Activated CD4-positive, alpha-beta T cell treated with anti-CD3 and anti-CD28 coated beads for 24 hours (primary cell): ENCODE data around the gene FRMD4A.
"Not testable (repeated sequence)": the region's sequence is repeated elsewhere in the genome, so short reads cannot be mapped to it uniquely, and the experiment has no call there.

ENCODE experiments used
- DNase-seq, 2 donors: peaks; one replicate each; pipeline ENCODE4 v3.0.0-alpha.2; 2020; ENCODE audit warnings: low read depth in 2 of 2

Gene FRMD4A

GRCh38 chr10:13788711-13789447, 541.8 kb downstream of the FRMD4A start:
- DNase-seq: no peak

GRCh38 chr10:13788320-13788600, 542.5 kb downstream of the FRMD4A start:
- DNase-seq: no peak

- DNase-seq: peak; percentile 45 to 46
These were observed 543.7 kb downstream of the FRMD4A start for GRCh38 chr10:13787015-13787421.

GRCh38 chr10:13784067-13784466, 546.7 kb downstream of the FRMD4A start:
- DNase-seq: no peak

GRCh38 chr10:13779748-13780147, 551.0 kb downstream of the FRMD4A start:
- DNase-seq: no peak

GRCh38 chr10:13778693-13778960, 552.1 kb downstream of the FRMD4A start:
- not testable (repeated sequence) for DNase-seq

GRCh38 chr10:13776861-13777311, 553.8 kb downstream of the FRMD4A start:
- DNase-seq: no peak

- no peak for DNase-seq
These were observed 554.6 kb downstream of the FRMD4A start for GRCh38 chr10:13775786-13776775.

GRCh38 chr10:13774303-13774893, 556.3 kb downstream of the FRMD4A start:
- no peak for DNase-seq

- DNase-seq: no peak
These were observed 557.1 kb downstream of the FRMD4A start for GRCh38 chr10:13773496-13774170.

GRCh38 chr10:13773043-13773442, 557.7 kb downstream of the FRMD4A start:
- no peak for DNase-seq

- no peak for DNase-seq
These were observed 558.7 kb downstream of the FRMD4A start for GRCh38 chr10:13771992-13772391.

- DNase-seq: no peak
These were observed 559.8 kb downstream of the FRMD4A start for GRCh38 chr10:13770760-13771493.

GRCh38 chr10:13769946-13770345, 560.8 kb downstream of the FRMD4A start:
- DNase-seq: no peak

- DNase-seq: no peak
These were observed 563.0 kb downstream of the FRMD4A start for GRCh38 chr10:13767676-13768178.

- DNase-seq: not testable (repeated sequence)
These were observed 563.6 kb downstream of the FRMD4A start for GRCh38 chr10:13767148-13767547.

- DNase-seq: no peak
These were observed 564.9 kb downstream of the FRMD4A start for GRCh38 chr10:13765641-13766341.

- no peak for DNase-seq
These were observed 569.1 kb downstream of the FRMD4A start for GRCh38 chr10:13761490-13762091.

GRCh38 chr10:13759168-13759567, 571.6 kb downstream of the FRMD4A start:
- DNase-seq: no peak

- no peak for DNase-seq
These were observed 572.0 kb downstream of the FRMD4A start for GRCh38 chr10:13758756-13759155.
